Parathyroid adenoma (tissue), 2 donors: ENCODE data around the gene CACNA1C.

Experiments
- H2AFZ ChIP-seq: fragments of 300-600 bp; sonication (generic); one replicate; pipeline ENCODE4 v1.7.0; 2017; ENCODE audit warnings: antibody characterized with exemption, mild to moderate bottlenecking
- H3K27ac ChIP-seq: fragments of 300-600 bp; sonication (generic); one replicate; pipeline ENCODE4 v1.7.0; 2017
- H3K27me3 ChIP-seq: fragments of 300-600 bp; sonication (generic); one replicate; pipeline ENCODE4 v1.7.0; 2017; ENCODE audit warnings: low read length; ENCODE audit not compliant: control insufficient read depth, insufficient read depth
- H3K36me3 ChIP-seq: fragments of 300-600 bp; sonication (generic); one replicate; pipeline ENCODE4 v1.7.0; 2017; ENCODE audit warnings: low read length; ENCODE audit not compliant: control insufficient read depth, insufficient read depth
- H3K4me1 ChIP-seq: fragments of 300-600 bp; sonication (generic); one replicate; pipeline ENCODE4 v1.7.0; 2017; ENCODE audit warnings: control low read depth
- H3K4me2 ChIP-seq: fragments of 300-600 bp; sonication (generic); one replicate; pipeline ENCODE4 v1.7.0; 2017; ENCODE audit warnings: low read length
- H3K4me3 ChIP-seq: fragments of 300-600 bp; sonication (generic); one replicate; pipeline ENCODE4 v1.7.0; 2017; ENCODE audit warnings: low read depth, low read length
- H3K79me2 ChIP-seq: fragments of 300-600 bp; sonication (generic); one replicate; pipeline ENCODE4 v1.7.0; 2017; ENCODE audit warnings: control low read depth
- H3K9ac ChIP-seq: fragments of 300-600 bp; sonication (generic); one replicate; pipeline ENCODE4 v1.7.0; 2017; ENCODE audit warnings: mild to moderate bottlenecking
- H3K9me3 ChIP-seq: fragments of 300-600 bp; sonication (generic); one replicate; pipeline ENCODE4 v1.7.0; 2017; ENCODE audit warnings: low read length; ENCODE audit not compliant: control insufficient read depth
- CTCF ChIP-seq: fragments of 300-600 bp; sonication (generic); IDR thresholded peaks from one replicate; pipeline ENCODE4 v1.7.0; 2017; ENCODE audit warnings: antibody characterized with exemption, mild to moderate bottlenecking
- donor health status: primary hyperparathyroidism.

Gene CACNA1C

GRCh38 chr12:2229661-2230539, 177.1 kb downstream of the CACNA1C start:
- Histone ChIP-seq H3K4me3 (no peak overlapping the region), H3K9ac (no peak overlapping the region), H3K4me2 (no peak overlapping the region), H3K36me3 (no peaks in the 10 kb centered on the region), H3K4me1 (no peaks in the 10 kb centered on the region), H3K9me3 (no peaks in the 10 kb centered on the region), H2AFZ (peak overlapping the region; percentile 33), H3K79me2 (no peaks in the 10 kb centered on the region), H3K27ac (no peak overlapping the region), H3K27me3 (no peaks in the 10 kb centered on the region)
- no peak for TF ChIP-seq CTCF

- TF ChIP-seq CTCF = no peak
- H3K9ac ChIP-seq = no peak overlapping the region
- no peaks in the 10 kb centered on the region for H3K27me3 ChIP-seq
- H2AFZ ChIP-seq = no peak overlapping the region
- no peaks in the 10 kb centered on the region for H3K9me3 ChIP-seq
- H3K4me1 ChIP-seq = no peaks in the 10 kb centered on the region
- H3K79me2 ChIP-seq = no peaks in the 10 kb centered on the region
- no peaks in the 10 kb centered on the region for H3K36me3 ChIP-seq
- no peak overlapping the region for H3K4me2 ChIP-seq
- H3K27ac ChIP-seq = no peak overlapping the region
- no peak overlapping the region for H3K4me3 ChIP-seq
Observed at GRCh38 chr12:2231011-2231595, 178.3 kb downstream of the CACNA1C start.

- H3K27ac ChIP-seq = no peak overlapping the region
- TF ChIP-seq CTCF = no peak
Observed at GRCh38 chr12:2231956-2232355, 179.2 kb downstream of the CACNA1C start.

GRCh38 chr12:2233034-2233433, 180.2 kb downstream of the CACNA1C start:
- H3K9me3 ChIP-seq = no peaks in the 10 kb centered on the region
- no peak overlapping the region for H2AFZ ChIP-seq
- H3K27ac ChIP-seq = no peak overlapping the region
- H3K4me1 ChIP-seq = no peaks in the 10 kb centered on the region
- no peak overlapping the region for H3K4me2 ChIP-seq
- no peaks in the 10 kb centered on the region for H3K27me3 ChIP-seq
- H3K36me3 ChIP-seq = no peaks in the 10 kb centered on the region
- H3K79me2 ChIP-seq = no peaks in the 10 kb centered on the region
- no peak overlapping the region for H3K4me3 ChIP-seq
- no peak overlapping the region for H3K9ac ChIP-seq
- TF ChIP-seq CTCF = no peak

More at GRCh38 chr12:2231956-2232355, 179.2 kb downstream of the CACNA1C start:
- H3K4me2 ChIP-seq = no peak overlapping the region
- no peaks in the 10 kb centered on the region for H3K36me3 ChIP-seq
- no peak overlapping the region for H3K4me3 ChIP-seq
- no peaks in the 10 kb centered on the region for H3K79me2 ChIP-seq
- H3K27me3 ChIP-seq = no peaks in the 10 kb centered on the region
- no peak overlapping the region for H3K9ac ChIP-seq
- no peaks in the 10 kb centered on the region for H3K4me1 ChIP-seq
- H2AFZ ChIP-seq = no peak overlapping the region
- no peaks in the 10 kb centered on the region for H3K9me3 ChIP-seq
